Activated naive CD4-positive, alpha-beta T cell treated with anti-CD3 and anti-CD28 coated beads for 36 hours (primary cell): ENCODE results near the gene PSPN. TPM values are rescaled to one million over a fixed set of nuclear protein-coding genes. Genes with fewer than 3 reads are reported as not detected.
"Not testable (repeated sequence)": the region's sequence is repeated elsewhere in the genome, so short reads cannot be mapped to it uniquely, and the experiment has no call there.

Source experiments
- CTCF ChIA-PET: fragments of 350-600 bp; sonication (Branson Sonifier 250); formaldehyde crosslinking; loops from one replicate; lab custom pipeline; 2021; ENCODE audit warnings: antibody characterized with exemption; lab: Charles Lee
- DNase-seq: peaks from one replicate; pipeline ENCODE4 v3.0.0-alpha.2; 2020
- H3K27ac Mint-ChIP-seq: one replicate; pipeline ENCODE4 v1.8.0; 2021; ENCODE audit warnings: mild to moderate bottlenecking, mixed read lengths
- H3K27me3 Mint-ChIP-seq: one replicate; pipeline ENCODE4 v1.8.0; 2021; ENCODE audit warnings: low read depth, mixed read lengths
- H3K36me3 Mint-ChIP-seq: one replicate; pipeline ENCODE4 v1.8.0; 2021; ENCODE audit warnings: low read depth, mixed read lengths
- H3K4me1 Mint-ChIP-seq: one replicate; pipeline ENCODE4 v1.8.0; 2021; ENCODE audit warnings: low read depth, mixed read lengths
- H3K4me3 Mint-ChIP-seq: one replicate; pipeline ENCODE4 v1.8.0; 2021; ENCODE audit warnings: mild to moderate bottlenecking, moderate library complexity, mixed read lengths
- H3K9me3 Mint-ChIP-seq: one replicate; pipeline ENCODE4 v1.8.0; 2021; ENCODE audit warnings: mixed read lengths
- intact Hi-C: fragments of 100-400 bp; cut with micrococcal nuclease; formaldehyde crosslinking; loops from one replicate; pipeline ENCODE4 v1.15.1; 2023
- total RNA-seq, 2 experiments: library from RNA; stranded (reverse); gene quantifications; one replicate each; pipeline ENCODE4 v1.2.3, GENCODE V29; 2021

Gene PSPN
- total RNA-seq, 2 experiments from 2014 or later, result 1.9 to 2.5 TPM

DNA sequence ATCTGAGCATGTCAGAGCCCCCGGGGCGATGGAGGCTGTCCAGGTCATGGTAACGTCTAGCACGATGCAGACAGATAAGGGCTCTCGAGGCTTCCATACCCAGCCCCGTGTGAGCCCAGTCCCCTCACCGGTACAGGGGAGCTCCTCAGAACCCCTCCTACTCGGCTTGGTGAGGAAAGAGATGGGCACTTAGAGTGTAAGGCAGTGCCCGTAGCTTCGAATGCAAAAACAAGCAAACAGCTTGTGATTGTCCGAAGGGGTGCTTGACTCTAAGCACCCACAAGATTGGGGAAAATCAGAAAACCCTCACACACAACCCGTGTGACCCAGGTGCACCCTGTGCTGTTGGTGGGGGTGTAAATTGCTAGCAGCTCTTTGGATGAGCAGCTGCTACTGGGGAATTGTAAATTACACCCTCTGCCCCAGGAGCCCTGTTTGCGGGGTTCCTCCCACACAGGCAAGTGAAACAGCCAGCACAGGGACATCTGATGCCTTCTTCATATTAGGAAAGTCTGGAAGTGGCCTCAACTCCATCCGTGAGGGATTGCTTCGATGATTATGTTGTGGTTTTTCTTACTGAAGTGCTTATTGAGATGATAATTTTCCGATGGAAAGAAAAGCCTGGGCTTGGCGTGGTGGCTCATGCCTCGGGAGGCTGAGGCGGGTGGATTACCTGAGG is 918 bp upstream of the PSPN start:
- no peaks in the 10 kb centered on the region for H3K27me3 Mint-ChIP-seq
- H3K9me3 Mint-ChIP-seq, result no peaks in the 10 kb centered on the region
- H3K27ac Mint-ChIP-seq, result no peak overlapping the region
- DNase-seq, result no peak
- H3K4me3 Mint-ChIP-seq, result no peak overlapping the region
- CTCF ChIA-PET, result no interaction called here
- intact Hi-C loops, result no loop called here
- H3K4me1 Mint-ChIP-seq, result peaks cover 14% of the 10 kb centered on the region
- peaks cover 15% of the 10 kb centered on the region for H3K36me3 Mint-ChIP-seq

DNA sequence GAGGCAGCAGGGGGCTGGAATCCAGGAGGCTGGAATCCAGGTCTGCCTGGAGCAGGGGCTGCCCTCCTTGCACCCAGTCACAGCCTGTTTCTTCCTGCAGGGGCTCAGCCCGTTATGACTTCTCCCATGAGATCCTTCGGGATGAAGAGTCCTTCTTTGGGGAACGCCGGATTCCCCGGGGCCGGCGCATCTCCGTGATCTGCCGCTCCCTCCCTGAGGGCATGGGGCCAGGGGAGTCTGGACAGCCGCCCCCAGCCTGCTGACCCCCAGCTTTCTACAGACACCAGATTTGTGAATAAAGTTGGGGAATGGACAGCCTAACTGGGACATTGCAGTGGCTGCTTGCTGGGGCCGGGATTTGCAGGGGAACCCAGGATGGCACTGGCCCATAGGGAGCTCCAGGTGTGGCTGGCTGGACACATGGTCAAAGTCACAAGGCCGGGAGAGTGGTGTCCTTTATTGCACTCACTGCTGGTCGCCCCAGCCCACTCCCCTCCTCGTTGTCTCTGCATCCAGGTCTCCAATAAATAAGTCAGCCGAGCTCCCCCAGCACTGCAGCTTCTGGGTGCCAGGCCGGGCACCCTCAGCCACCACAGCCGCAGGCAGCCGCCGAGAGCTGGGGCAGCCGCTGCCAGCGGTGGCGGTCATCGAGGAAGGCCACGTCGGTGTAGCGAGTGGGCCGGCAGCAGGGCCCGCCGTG is 872 bp downstream of the PSPN start:
- intact Hi-C loops, result loop anchor here (5.0 kb wide), 2 partner anchors 93 to 127 kb away; partner anchors contain the start of gene TUBB4A
- DNase-seq, result no peak
- Mint-ChIP-seq H3K27ac (no peak overlapping the region), H3K4me3 (no peak overlapping the region), H3K9me3 (no peaks in the 10 kb centered on the region), H3K36me3 (peaks cover 5% of the 10 kb centered on the region), H3K4me1 (peaks cover 16% of the 10 kb centered on the region), H3K27me3 (no peaks in the 10 kb centered on the region)
- CTCF ChIA-PET, result interaction anchor here (0.5 kb wide), 1 partner anchor 205 kb away, joined by 5 read pairs; no protein-coding TSS in a partner anchor

DNA sequence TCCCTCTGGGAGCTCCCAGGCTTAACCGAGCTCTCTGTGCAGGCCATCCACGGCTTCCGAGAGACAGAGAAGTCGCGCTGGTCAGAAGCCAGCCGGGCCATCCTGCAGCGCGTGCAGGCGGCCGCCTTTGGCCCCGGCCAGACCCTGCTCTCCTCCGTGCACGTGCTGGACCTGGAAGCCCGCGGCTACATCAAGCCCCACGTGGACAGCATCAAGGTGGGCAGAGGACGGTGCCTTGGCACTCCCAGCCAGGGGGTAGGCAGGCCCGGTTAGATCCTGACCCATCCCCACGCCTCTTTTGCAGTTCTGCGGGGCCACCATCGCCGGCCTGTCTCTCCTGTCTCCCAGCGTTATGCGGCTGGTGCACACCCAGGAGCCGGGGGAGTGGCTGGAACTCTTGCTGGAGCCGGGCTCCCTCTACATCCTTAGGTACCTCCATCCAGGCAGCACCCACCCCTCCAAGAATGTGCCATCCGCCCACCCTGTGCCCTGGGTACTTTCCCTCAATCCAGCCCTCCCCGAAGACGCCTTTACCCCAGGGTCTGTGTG is 1.5 kb downstream of the PSPN start:
- Mint-ChIP-seq H3K4me1 (peaks cover 18% of the 10 kb centered on the region), H3K36me3 (peaks cover 4% of the 10 kb centered on the region), H3K9me3 (no peaks in the 10 kb centered on the region), H3K4me3 (no peak overlapping the region), H3K27me3 (no peaks in the 10 kb centered on the region), H3K27ac (no peak overlapping the region)
- no peak for DNase-seq
- CTCF ChIA-PET, result interaction anchor here (1.4 kb wide), 1 partner anchor 248 kb away, joined by 3 read pairs; no protein-coding TSS in a partner anchor
- intact Hi-C loops, result loop anchor here (5.0 kb wide), 2 partner anchors 92 to 128 kb away; partner anchors contain the start of gene TUBB4A

DNA sequence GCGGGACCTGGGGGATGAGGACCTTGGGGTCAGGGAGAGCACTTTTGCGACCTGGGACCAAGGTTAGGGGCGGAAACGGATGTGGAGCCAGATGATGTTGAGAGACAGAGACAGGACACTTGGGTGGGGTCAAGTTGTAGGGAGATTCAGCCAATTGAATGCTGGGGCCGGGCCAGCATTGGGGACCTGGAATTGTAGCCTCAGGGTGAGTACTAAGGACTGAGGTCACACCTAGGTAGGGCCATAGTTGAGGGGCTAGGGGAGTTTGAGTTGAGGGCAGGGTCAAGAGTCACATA is 2.0 kb downstream of the PSPN start:
- intact Hi-C loops, result loop anchor here (1.0 to 5.0 kb wide), 7 partner anchors 12 to 469 kb away; partner anchors contain the start of genes CLPP, GTF2F1, TUBB4A and VMAC
- Mint-ChIP-seq H3K27me3 (no peaks in the 10 kb centered on the region), H3K4me3 (peak overlapping the region; percentile 89), H3K9me3 (no peaks in the 10 kb centered on the region), H3K4me1 (peaks cover 18% of the 10 kb centered on the region), H3K27ac (peak overlapping the region; percentile 61), H3K36me3 (peaks cover 4% of the 10 kb centered on the region)
- CTCF ChIA-PET, result interaction anchor here (1.4 kb wide), 1 partner anchor 248 kb away, joined by 3 read pairs; no protein-coding TSS in a partner anchor
- no peak for DNase-seq

DNA sequence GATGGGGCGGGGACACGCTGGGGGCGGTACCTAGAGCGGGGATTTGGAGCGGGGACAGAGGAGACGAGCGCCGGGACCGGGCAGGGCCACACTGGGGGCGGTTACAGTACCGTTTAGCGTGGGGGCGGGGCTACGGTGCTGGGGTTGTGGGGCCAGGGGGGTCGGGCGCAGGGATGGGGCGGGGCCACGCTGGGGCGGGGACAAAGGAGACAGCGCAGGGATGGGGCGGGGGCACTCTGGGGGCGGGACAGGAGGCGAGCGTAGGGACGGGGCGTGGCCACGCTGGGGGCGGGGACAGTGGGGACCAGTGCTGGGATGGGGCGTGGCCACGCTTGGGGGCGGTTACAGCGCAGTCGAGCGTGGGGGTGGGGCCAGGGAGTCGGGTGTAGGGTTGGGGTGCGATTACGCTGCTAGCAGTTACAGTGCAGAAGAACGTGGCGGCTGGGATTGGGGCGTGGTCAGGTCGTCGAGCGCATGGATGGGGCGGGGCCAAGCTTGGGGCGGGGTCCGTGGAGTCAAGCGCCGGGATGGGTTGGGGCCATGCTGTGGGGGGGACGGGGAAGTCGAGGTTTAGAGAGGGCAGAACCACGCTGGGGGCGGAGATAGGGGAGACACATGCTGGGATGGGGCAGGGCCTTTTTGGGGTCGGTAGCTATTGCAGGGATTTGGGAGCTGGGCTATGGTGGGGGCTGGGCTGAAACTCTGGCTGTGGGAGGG is 2.5 kb downstream of the PSPN start:
- H3K27ac Mint-ChIP-seq, result peak overlapping the region; percentile 94
- CTCF ChIA-PET, result interaction anchor here (1.0 to 1.4 kb wide), 3 partner anchors 10 to 247 kb away, joined by 3 to 4 read pairs (median 3); no protein-coding TSS in a partner anchor
- no peaks in the 10 kb centered on the region for H3K27me3 Mint-ChIP-seq
- H3K4me1 Mint-ChIP-seq, result peaks cover 18% of the 10 kb centered on the region
- DNase-seq, result peak; percentile 99
- intact Hi-C loops, result loop anchor here (1.0 to 5.0 kb wide), 7 partner anchors 12 to 469 kb away; partner anchors contain the start of genes CLPP, GTF2F1, TUBB4A and VMAC
- H3K9me3 Mint-ChIP-seq, result no peaks in the 10 kb centered on the region
- H3K4me3 Mint-ChIP-seq, result peak overlapping the region; percentile 89
- peaks cover 3% of the 10 kb centered on the region for H3K36me3 Mint-ChIP-seq

GRCh38 chr19:6372594-6373095 is 3.1 kb downstream of the PSPN start, which contains the start of gene ALKBH7:
Gene ALKBH7, plus strand, starts transcription at chr19:6372794. Its CDS starts 27 bp downstream, at chr19:6372821.
- peaks cover 5% of the 10 kb centered on the region for H3K36me3 Mint-ChIP-seq
- H3K9me3 Mint-ChIP-seq, result no peaks in the 10 kb centered on the region
- H3K4me3 Mint-ChIP-seq, result peak within 1 kb of the TSS; percentile 89
- peak within 1 kb of the TSS; percentile 94 for H3K27ac Mint-ChIP-seq
- H3K4me1 Mint-ChIP-seq, result peaks cover 18% of the 10 kb centered on the region
- CTCF ChIA-PET, result interaction anchor here (0.5 to 1.4 kb wide), 4 partner anchors 10 to 627 kb away, joined by 3 to 4 read pairs (median 4); no protein-coding TSS in a partner anchor
- no peaks in the 10 kb centered on the region for H3K27me3 Mint-ChIP-seq
- DNase-seq, result peak; percentile 99
- intact Hi-C loops, result loop anchor here (1.0 to 5.0 kb wide), 8 partner anchors 11 to 468 kb away; partner anchors contain the start of genes CLPP, GTF2F1, SH2D3A and TUBB4A

DNA sequence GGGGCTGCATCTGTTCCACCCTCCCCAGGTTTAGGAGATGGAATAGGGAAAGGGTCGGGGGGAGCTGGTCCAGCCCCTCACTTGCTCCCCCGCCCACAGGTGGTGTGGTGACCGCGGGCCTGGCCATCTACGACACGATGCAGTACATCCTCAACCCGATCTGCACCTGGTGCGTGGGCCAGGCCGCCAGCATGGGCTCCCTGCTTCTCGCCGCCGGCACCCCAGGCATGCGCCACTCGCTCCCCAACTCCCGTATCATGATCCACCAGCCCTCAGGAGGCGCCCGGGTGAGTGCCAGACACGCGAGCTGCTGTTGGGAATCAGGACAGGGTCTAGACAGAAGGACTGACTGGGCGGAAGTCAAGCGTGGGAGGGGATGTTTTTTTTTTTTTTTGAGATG is 11.4 kb downstream of the PSPN start:
- intact Hi-C loops, result loop anchor here (5.0 kb wide), 2 partner anchors 118 to 387 kb away; partner anchors contain the start of genes DENND1C and RANBP3
- Mint-ChIP-seq H3K27ac (no peak overlapping the region), H3K4me1 (peaks cover 17% of the 10 kb centered on the region), H3K9me3 (no peaks in the 10 kb centered on the region), H3K27me3 (no peaks in the 10 kb centered on the region), H3K4me3 (peak overlapping the region; percentile 21), H3K36me3 (peaks cover 31% of the 10 kb centered on the region)
- DNase-seq, result no peak
- CTCF ChIA-PET, result interaction anchor here (0.9 kb wide), 1 partner anchor 46 kb away, joined by 5 read pairs; no protein-coding TSS in a partner anchor

GRCh38 chr19:6362351-6362801 is 13.4 kb downstream of the PSPN start:
- peaks cover 17% of the 10 kb centered on the region for H3K4me1 Mint-ChIP-seq
- peaks cover 27% of the 10 kb centered on the region for H3K36me3 Mint-ChIP-seq
- H3K27ac Mint-ChIP-seq, result peak overlapping the region; percentile 95
- CTCF ChIA-PET, result interaction anchor here (0.6 kb wide), 1 partner anchor 29 kb away, joined by 5 read pairs; the partner anchor contains the start of gene ACER1
- H3K27me3 Mint-ChIP-seq, result no peaks in the 10 kb centered on the region
- intact Hi-C loops, result loop anchor here (5.0 kb wide), 2 partner anchors 120 to 385 kb away; partner anchors contain the start of genes DENND1C and RANBP3
- H3K4me3 Mint-ChIP-seq, result peak overlapping the region; percentile 98
- no peaks in the 10 kb centered on the region for H3K9me3 Mint-ChIP-seq
- DNase-seq, result peak; percentile 63

DNA sequence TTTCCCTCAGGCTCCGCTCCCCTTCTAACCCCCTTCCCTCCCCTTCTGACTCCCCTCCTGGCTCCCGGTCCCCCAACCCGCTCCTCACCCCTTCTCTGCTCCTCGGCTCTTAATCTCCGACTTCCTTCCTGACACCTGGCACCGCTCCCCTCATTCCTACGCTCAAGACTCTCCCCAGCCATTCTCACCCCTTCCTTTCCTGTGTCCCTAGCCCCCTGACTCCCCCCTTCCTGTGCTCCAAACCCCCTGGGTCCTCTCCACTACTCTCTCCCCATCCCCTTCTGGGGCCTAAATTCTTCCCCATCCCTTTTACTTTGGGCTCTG is 13.7 kb downstream of the PSPN start:
- H3K36me3 Mint-ChIP-seq, result peaks cover 25% of the 10 kb centered on the region
- H3K4me1 Mint-ChIP-seq, result peaks cover 17% of the 10 kb centered on the region
- no peaks in the 10 kb centered on the region for H3K9me3 Mint-ChIP-seq
- CTCF ChIA-PET, result no interaction called here
- no peak for DNase-seq
- intact Hi-C loops, result loop anchor here (5.0 kb wide), 2 partner anchors 120 to 385 kb away; partner anchors contain the start of genes DENND1C and RANBP3
- peak overlapping the region; percentile 98 for H3K4me3 Mint-ChIP-seq
- H3K27me3 Mint-ChIP-seq, result no peaks in the 10 kb centered on the region
- H3K27ac Mint-ChIP-seq, result peak overlapping the region; percentile 95

DNA sequence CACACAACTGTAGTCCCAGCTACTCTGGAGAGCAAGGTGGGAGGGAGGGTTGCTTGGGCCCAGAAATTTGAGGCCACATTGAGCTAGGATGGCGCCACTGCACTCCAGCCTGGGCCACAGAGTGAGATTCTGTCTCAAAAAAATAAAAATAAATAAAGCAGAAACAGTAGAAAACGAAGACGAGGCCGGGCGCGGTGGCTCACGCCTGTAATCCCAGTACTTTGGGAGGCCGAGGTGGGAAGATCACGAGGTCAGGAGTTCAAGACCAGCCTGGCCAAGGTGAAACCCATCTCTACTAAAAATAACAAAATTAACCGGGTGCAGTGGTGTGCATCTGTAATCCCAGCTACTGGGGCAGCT is 14.9 kb downstream of the PSPN start:
- not testable (repeated sequence) for H3K9me3 Mint-ChIP-seq, H3K27me3 Mint-ChIP-seq, DNase-seq
- peak overlapping the region; percentile 98 for H3K4me3 Mint-ChIP-seq
- H3K36me3 Mint-ChIP-seq, result peaks cover 20% of the 10 kb centered on the region
- intact Hi-C loops, result loop anchor here (1.0 to 5.0 kb wide), 7 partner anchors 12 to 570 kb away; partner anchors contain the start of genes DENND1C, DUS3L, GTF2F1 and RANBP3
- peaks cover 14% of the 10 kb centered on the region for H3K4me1 Mint-ChIP-seq
- H3K27ac Mint-ChIP-seq, result peak overlapping the region; percentile 95
- CTCF ChIA-PET, result interaction anchor here (0.7 to 1.7 kb wide), 3 partner anchors 8 to 271 kb away, joined by 3 to 7 read pairs (median 5); no protein-coding TSS in a partner anchor

DNA sequence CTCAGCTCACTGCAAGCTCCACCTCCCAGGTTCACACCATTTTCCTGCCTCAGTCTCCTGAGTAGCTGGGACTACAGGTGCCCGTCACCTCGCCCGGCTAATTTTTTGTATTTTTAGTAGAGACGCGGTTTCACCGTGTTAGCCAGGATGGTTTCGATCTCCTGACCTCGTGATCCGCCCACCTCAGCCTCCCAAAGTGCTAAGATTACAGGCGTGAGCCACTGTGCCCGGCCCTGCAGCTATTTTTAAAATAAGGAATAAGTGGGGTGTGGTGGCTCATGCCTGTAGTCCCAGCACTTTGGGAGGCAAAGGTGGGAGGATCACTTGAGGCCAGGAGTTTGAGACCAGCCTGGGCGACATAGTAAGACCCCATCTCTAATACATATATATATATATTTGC is 15.3 kb downstream of the PSPN start:
- not testable (repeated sequence) for H3K4me3 Mint-ChIP-seq, H3K27ac Mint-ChIP-seq, H3K27me3 Mint-ChIP-seq, DNase-seq, H3K9me3 Mint-ChIP-seq
- Mint-ChIP-seq H3K4me1 (peaks cover 14% of the 10 kb centered on the region), H3K36me3 (peaks cover 17% of the 10 kb centered on the region)
- intact Hi-C loops, result loop anchor here (2.0 to 5.0 kb wide), 3 partner anchors 122 to 570 kb away; partner anchors contain the start of genes DENND1C, DUS3L and RANBP3
- CTCF ChIA-PET, result interaction anchor here (0.6 to 1.7 kb wide), 2 partner anchors 8 to 879 kb away, joined by 3 to 7 read pairs; no protein-coding TSS in a partner anchor
